ENCODE measurements around the gene PLXNA4.

- TF ChIP-seq CTCF (IDR thresholded peaks at IDR 0.05; ENCODE audit: low read depth, low read length) (no peak), POLR2A (IDR thresholded peaks at IDR 0.05; ENCODE audit: extremely low read depth, insufficient read length) (no peak), MAX (IDR thresholded peaks at IDR 0.05; ENCODE audit: low read depth, low read length) (no peak)
Measured at GRCh38 chr7:132373879-132374278, 202.4 kb downstream of the PLXNA4 start.
